Keratinocyte (primary cell): ENCODE results near the gene MALT1. TPM values are rescaled to one million over a fixed set of nuclear protein-coding genes. Genes with fewer than 3 reads are reported as not detected.
A peak's percentile ranks its signal among the peaks of the same experiment; 100 is the strongest.

Source experiments
- DNase-seq: peaks from one replicate; pipeline ENCODE4 v3.0.0-alpha.2; 2011; ENCODE audit warnings: low read depth, missing footprints, low spot score
- FAIRE-seq: peaks from 2 replicates; lab custom pipeline; 2011; peaks lifted over from hg19 to GRCh38; lab: Jason Lieb, UNC
- H2AFZ ChIP-seq: 2 replicates; pipeline ENCODE4 v1.6.0; 2012; ENCODE audit warnings: low read length, control low read depth, inconsistent platforms; ENCODE audit not compliant: control insufficient read depth
- H3K27ac ChIP-seq: 2 replicates; pipeline ENCODE4 v1.5.1; 2011; ENCODE audit warnings: low read length; ENCODE audit not compliant: control insufficient read depth, insufficient read depth
- H3K27me3 ChIP-seq: 3 replicates; pipeline ENCODE4 v1.6.0; 2011; ENCODE audit warnings: low read length; ENCODE audit not compliant: control insufficient read depth, insufficient read depth; ENCODE audit errors: extremely low read depth
- H3K36me3 ChIP-seq, 2 experiments: 2 replicates in 1 of 2; 3 replicates in 1 of 2; pipeline ENCODE4 v1.5.1; 2011; ENCODE audit warnings: low read length in 2 of 2, mild to moderate bottlenecking in 1 of 2; ENCODE audit not compliant: control insufficient read depth in 2 of 2, insufficient read depth in 2 of 2; ENCODE audit errors: extremely low read depth in 1 of 2
- H3K4me1 ChIP-seq: 3 replicates; pipeline ENCODE4 v1.5.1; 2011; ENCODE audit warnings: low read length; ENCODE audit not compliant: control insufficient read depth, insufficient read depth; ENCODE audit errors: extremely low read depth
- H3K4me2 ChIP-seq: 3 replicates; pipeline ENCODE4 v1.6.0; 2011; ENCODE audit warnings: low read depth, low read length; ENCODE audit not compliant: control insufficient read depth, insufficient read depth; ENCODE audit errors: extremely low read depth
- H3K4me3 ChIP-seq, 3 experiments: fragments of 200-600 bp in 1 of 3; sonication (generic) in 1 of 3; 2 replicates in 2 of 3; 3 replicates in 1 of 3; pipeline ENCODE4 v1.5.1; 2011 to 2016; ENCODE audit warnings: low read length in 3 of 3, mild to moderate bottlenecking in 3 of 3, control low read depth in 2 of 3, inconsistent platforms in 1 of 3, low read depth in 1 of 3, mixed read lengths in 1 of 3, mixed run types in 1 of 3, moderate library complexity in 1 of 3; ENCODE audit not compliant: control insufficient read depth in 2 of 3, insufficient read depth in 2 of 3; ENCODE audit errors: extremely low read depth in 1 of 3
- H3K79me2 ChIP-seq: 2 replicates; pipeline ENCODE4 v1.6.0; 2012; ENCODE audit warnings: low read length; ENCODE audit not compliant: control insufficient read depth, insufficient read depth
- H3K9ac ChIP-seq: 3 replicates; pipeline ENCODE4 v1.6.0; 2011; ENCODE audit warnings: low read length; ENCODE audit not compliant: control insufficient read depth, insufficient read depth; ENCODE audit errors: extremely low read depth
- H3K9me1 ChIP-seq: 3 replicates; pipeline ENCODE4 v1.6.0; 2011; ENCODE audit warnings: low read length; ENCODE audit not compliant: control insufficient read depth, insufficient read depth; ENCODE audit errors: extremely low read depth
- H3K9me3 ChIP-seq: 2 replicates; pipeline ENCODE4 v1.5.1; 2012; ENCODE audit warnings: low read depth, low read length; ENCODE audit not compliant: control insufficient read depth
- H4K20me1 ChIP-seq: 3 replicates; pipeline ENCODE4 v1.6.0; 2011; ENCODE audit warnings: low read length; ENCODE audit not compliant: control insufficient read depth, insufficient read depth; ENCODE audit errors: extremely low read depth
- EZH2 ChIP-seq: IDR thresholded peaks from one replicate; pipeline ENCODE4 v1.6.1; 2012; ENCODE audit warnings: inconsistent platforms, mild to moderate bottlenecking, low read length, moderate library complexity
- dilution Hi-C: fragments of 300-500 bp; cut with MboI; formaldehyde crosslinking; loops from one replicate; pipeline ENCODE4 v1.7.0; 2020; ENCODE audit warnings: low sequenced_read_pairs; ENCODE audit not compliant: extremely low pct_ligation_motif_present
- polyA plus RNA-seq, 5 experiments: library from polyadenylated mRNA; depleted of rRNA in 3 of 5; stranded (reverse) in 3 of 5; stranded (forward) in 1 of 5; unstranded in 1 of 5; fragments of >200 nt; gene quantifications; 1 replicate in 1 of 5; 2 replicates in 3 of 5; 3 replicates in 1 of 5; pipeline versions ENCODE4 v1.2.1 to v1.2.3, GENCODE V29; 2011 to 2012; ENCODE audit warnings: missing spikeins in 2 of 5, low read depth in 1 of 5, low replicate concordance in 1 of 5
- TF ChIP-seq, protein P1 (sequence below), 3 experiments: IDR thresholded peaks in 1 of 3; conservative IDR thresholded peaks in 1 of 3; optimal IDR thresholded peaks in 1 of 3; 2 replicates in 2 of 3; 3 replicates in 1 of 3; pipeline versions ENCODE3 to v1.5.1; 2011; ENCODE audit warnings: low read length in 3 of 3, mild to moderate bottlenecking in 3 of 3, moderate library complexity in 2 of 3, control low read depth in 1 of 3, inconsistent platforms in 1 of 3; ENCODE audit not compliant: insufficient read depth in 2 of 3; ENCODE audit errors: extremely low read depth in 1 of 3

The MALT1 gene
- polyA plus RNA-seq, 1 donor (not counting 4 experiments of a cell fraction or from before 2014, with no cell fraction given), result 52.1 TPM

DNA sequence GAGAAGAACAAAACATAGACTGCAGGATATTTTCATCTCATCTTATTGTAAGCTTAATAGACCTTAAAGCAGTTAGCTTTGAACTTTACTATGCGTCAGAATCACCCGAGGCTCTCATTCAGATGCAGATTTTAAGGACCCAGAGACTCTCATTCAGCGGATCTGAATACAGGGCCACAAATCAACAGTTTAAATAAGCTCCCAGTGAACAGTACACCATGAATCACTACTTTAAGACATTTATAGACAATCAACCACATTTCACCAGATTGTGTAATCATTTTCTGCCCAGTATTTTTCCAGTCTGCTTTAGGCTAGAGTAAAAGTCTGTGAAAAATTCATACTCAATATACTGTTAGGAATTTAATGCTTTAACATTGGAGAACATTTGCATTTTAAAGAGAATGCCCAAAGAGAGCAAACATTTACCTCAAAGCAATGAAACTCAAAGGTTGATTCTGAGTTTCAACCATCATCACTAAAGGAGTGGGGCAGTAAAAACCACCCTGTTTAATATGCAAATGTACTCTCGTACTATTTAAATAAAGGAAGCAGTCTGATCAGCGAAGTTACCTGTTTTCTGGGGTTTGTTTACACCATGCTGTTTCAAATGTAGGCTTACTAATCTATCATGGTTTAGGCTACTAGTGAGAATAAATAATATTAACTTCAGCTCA is 31.4 kb upstream of the MALT1 start:
- Histone ChIP-seq H2AFZ (peak overlapping the region; percentile 2), H3K4me1 (peaks cover 44% of the 10 kb centered on the region), H3K9ac (peak overlapping the region; percentile 55), H3K79me2 (no peaks in the 10 kb centered on the region), H3K4me3 (peak overlapping the region in 2 of 3 experiments; percentile 9 to 24), H3K9me1 (no peaks in the 10 kb centered on the region), H3K27ac (peak overlapping the region; percentile 74), H3K36me3 (no peaks in the 10 kb centered on the region), H3K9me3 (no peaks in the 10 kb centered on the region), H3K27me3 (no peaks in the 10 kb centered on the region), H4K20me1 (no peaks in the 10 kb centered on the region), H3K4me2 (peak overlapping the region; percentile 69)
- FAIRE-seq (peak; percentile 89), DNase-seq (peak; percentile 53)
- dilution Hi-C loops, result no loop called here
- TF ChIP-seq, protein P1, sequence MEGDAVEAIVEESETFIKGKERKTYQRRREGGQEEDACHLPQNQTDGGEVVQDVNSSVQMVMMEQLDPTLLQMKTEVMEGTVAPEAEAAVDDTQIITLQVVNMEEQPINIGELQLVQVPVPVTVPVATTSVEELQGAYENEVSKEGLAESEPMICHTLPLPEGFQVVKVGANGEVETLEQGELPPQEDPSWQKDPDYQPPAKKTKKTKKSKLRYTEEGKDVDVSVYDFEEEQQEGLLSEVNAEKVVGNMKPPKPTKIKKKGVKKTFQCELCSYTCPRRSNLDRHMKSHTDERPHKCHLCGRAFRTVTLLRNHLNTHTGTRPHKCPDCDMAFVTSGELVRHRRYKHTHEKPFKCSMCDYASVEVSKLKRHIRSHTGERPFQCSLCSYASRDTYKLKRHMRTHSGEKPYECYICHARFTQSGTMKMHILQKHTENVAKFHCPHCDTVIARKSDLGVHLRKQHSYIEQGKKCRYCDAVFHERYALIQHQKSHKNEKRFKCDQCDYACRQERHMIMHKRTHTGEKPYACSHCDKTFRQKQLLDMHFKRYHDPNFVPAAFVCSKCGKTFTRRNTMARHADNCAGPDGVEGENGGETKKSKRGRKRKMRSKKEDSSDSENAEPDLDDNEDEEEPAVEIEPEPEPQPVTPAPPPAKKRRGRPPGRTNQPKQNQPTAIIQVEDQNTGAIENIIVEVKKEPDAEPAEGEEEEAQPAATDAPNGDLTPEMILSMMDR (optimal IDR thresholded peaks at IDR 0.05 in 1 of 3, IDR thresholded peaks at IDR 0.05 in 1 of 3, conservative IDR thresholded peaks at IDR 0.05 in 1 of 3; ENCODE audit: extremely low read depth in 1 of 3, insufficient read depth in 2 of 3, low read length in 3 of 3), result no peak
- TF ChIP-seq EZH2, result no peak

DNA sequence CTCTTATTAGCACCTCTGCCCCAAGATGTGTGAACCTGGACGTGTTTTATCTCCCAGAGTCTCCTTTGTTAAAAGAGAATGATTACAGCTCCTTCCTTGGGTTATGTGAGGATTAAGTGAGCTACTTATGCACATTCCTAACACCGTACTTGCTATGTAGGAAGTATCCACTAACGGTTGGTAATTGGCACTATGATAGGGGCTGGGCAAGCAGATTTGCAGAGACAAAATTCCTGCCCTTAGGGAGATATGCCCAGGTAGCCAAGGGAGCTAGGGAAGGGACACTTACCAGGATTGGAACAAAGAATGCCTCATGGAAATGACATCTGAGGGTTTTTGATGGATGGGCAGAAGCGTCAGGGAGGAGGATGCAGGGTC is 30.8 kb upstream of the MALT1 start:
- dilution Hi-C loops, result no loop called here
- Histone ChIP-seq H2AFZ (peak overlapping the region; percentile 2), H3K79me2 (no peaks in the 10 kb centered on the region), H3K36me3 (no peaks in the 10 kb centered on the region), H4K20me1 (no peaks in the 10 kb centered on the region), H3K9me1 (no peaks in the 10 kb centered on the region), H3K4me1 (peaks cover 44% of the 10 kb centered on the region), H3K27me3 (no peaks in the 10 kb centered on the region), H3K9ac (peak overlapping the region; percentile 55), H3K4me3 (peak overlapping the region in 2 of 3 experiments; percentile 9 to 24), H3K9me3 (no peaks in the 10 kb centered on the region), H3K27ac (peak overlapping the region; percentile 74), H3K4me2 (peak overlapping the region; percentile 69)
- peak; percentile 92 for FAIRE-seq
- DNase-seq, result no peak
- TF ChIP-seq, protein P1 (optimal IDR thresholded peaks at IDR 0.05 in 1 of 3, IDR thresholded peaks at IDR 0.05 in 1 of 3, conservative IDR thresholded peaks at IDR 0.05 in 1 of 3; ENCODE audit: extremely low read depth in 1 of 3, insufficient read depth in 2 of 3, low read length in 3 of 3), result no peak
- TF ChIP-seq EZH2, result no peak
